Central memory CD8-positive, alpha-beta T cell (primary cell): ENCODE measurements around the gene SLC6A3.
"Not testable (repeated sequence)": the region's sequence is repeated elsewhere in the genome, so short reads cannot be mapped to it uniquely, and the experiment has no call there.

Experiments
- ATAC-seq: fragments of 150-1000 bp; cut with Tn5 transposase; replicated peaks from 2 replicates; pipeline ENCODE4 v1.10.0; 2022; ENCODE audit warnings: mild to moderate bottlenecking, moderate FRiP score, moderate number of reproducible peaks; ENCODE audit not compliant: poor library complexity, severe bottlenecking; ENCODE audit errors: extremely low read depth
- DNase-seq, 2 donors: peaks; one replicate each; pipeline ENCODE4 v3.0.0; 2021; ENCODE audit warnings: low spot score in 2 of 2
- H3K27ac Mint-ChIP-seq: one replicate; pipeline ENCODE4 v1.8.0; 2022; ENCODE audit warnings: low read depth, mild to moderate bottlenecking, moderate library complexity, mixed read lengths
- H3K27me3 Mint-ChIP-seq: one replicate; pipeline ENCODE4 v1.8.0; 2022; ENCODE audit warnings: mixed read lengths
- H3K36me3 Mint-ChIP-seq: one replicate; pipeline ENCODE4 v1.8.0; 2022; ENCODE audit warnings: mild to moderate bottlenecking, moderate library complexity, mixed read lengths; ENCODE audit not compliant: insufficient read depth
- H3K4me1 Mint-ChIP-seq: one replicate; pipeline ENCODE4 v1.8.0; 2022; ENCODE audit warnings: mixed read lengths
- H3K4me3 Mint-ChIP-seq: one replicate; pipeline ENCODE4 v1.8.0; 2022; ENCODE audit warnings: mild to moderate bottlenecking, moderate library complexity, mixed read lengths
- H3K9me3 Mint-ChIP-seq: one replicate; pipeline ENCODE4 v1.8.0; 2022; ENCODE audit warnings: mixed read lengths

The SLC6A3 gene

DNA sequence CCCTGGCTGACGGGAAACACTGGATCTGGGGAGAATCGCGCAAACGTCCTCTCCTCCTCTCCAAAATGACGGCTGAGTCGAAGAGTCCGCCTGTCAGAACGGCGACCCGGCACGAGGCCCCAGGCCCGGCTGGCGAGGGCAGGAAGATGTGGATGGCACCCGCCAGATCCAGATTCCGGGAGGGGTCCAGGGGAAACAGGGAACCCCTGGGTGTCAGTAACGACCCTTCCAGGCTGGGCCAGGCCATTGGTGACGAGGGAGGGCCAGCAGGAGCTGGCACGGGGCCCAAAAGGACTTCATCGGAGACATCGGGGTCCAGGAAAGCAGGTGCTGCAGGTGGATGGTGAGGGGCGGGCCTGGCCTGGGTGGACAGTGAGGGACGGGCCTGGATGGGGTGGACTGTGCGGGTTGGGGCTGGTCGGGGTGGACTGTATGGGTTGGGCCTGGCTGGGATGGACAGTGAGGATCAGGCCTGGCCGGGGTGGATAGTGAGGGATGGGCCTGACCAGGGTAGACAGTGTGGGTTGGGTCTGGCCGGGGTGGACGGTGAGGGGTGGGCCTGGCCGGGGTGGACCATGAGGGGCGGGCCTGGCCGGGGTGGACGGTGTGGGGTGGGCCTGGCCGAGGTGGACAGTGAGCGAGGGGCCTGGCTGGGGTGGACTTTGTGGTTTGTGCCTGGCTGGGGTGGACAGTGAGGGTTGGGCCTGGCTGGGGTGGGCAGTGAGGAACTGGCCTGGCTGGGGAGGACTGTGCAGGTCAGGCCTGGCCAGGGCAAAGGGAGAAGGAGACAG, 14.0 kb downstream of the SLC6A3 start:
- H3K36me3 Mint-ChIP-seq, result peaks cover 2% of the 10 kb centered on the region
- no peak overlapping the region for H3K27ac Mint-ChIP-seq
- no peak overlapping the region for H3K4me3 Mint-ChIP-seq
- DNase-seq (no peak), ATAC-seq (no peak)
- no peaks in the 10 kb centered on the region for H3K27me3 Mint-ChIP-seq
- H3K4me1 Mint-ChIP-seq, result no peaks in the 10 kb centered on the region
- H3K9me3 Mint-ChIP-seq, result peaks cover 28% of the 10 kb centered on the region

DNA sequence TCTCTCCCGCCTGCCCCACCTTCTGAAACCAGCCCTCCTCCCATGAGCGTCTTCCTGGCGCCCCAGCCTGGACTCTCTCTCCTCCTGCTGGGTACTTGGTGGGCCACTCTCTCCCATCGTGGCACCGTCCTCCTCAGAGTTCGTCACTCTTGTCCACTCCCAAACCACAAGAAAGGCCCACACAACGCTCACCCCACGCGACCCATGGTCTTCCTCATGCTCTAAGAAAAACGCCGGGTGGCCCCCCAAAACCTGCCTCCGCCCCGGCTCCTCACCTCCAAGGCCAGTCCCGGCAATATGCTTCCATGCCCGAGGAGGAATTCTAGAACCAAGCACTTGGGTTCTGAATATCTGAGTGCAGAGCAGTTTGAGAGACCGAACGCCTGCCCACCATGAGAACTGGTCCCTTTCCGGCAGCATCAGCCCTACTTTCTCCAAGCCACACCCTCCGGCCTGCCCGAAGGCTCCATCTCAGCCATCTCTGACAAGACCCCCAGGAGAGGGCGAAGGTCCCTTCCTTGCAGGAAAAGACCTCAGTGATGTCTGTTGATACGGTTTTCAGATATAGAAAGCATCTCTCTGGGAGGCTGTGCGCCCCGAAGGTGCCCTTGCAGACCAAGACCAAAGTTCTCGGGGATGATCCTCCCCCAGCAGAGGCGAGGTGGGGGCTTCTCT, 15.0 kb downstream of the SLC6A3 start:
- H3K9me3 Mint-ChIP-seq, result peaks cover 28% of the 10 kb centered on the region
- peaks cover 3% of the 10 kb centered on the region for H3K36me3 Mint-ChIP-seq
- DNase-seq, result no peak
- H3K4me1 Mint-ChIP-seq, result no peaks in the 10 kb centered on the region
- H3K27me3 Mint-ChIP-seq, result peaks cover under 1% of the 10 kb centered on the region
- no peak overlapping the region for H3K4me3 Mint-ChIP-seq
- no peak for ATAC-seq
- H3K27ac Mint-ChIP-seq, result no peak overlapping the region

DNA sequence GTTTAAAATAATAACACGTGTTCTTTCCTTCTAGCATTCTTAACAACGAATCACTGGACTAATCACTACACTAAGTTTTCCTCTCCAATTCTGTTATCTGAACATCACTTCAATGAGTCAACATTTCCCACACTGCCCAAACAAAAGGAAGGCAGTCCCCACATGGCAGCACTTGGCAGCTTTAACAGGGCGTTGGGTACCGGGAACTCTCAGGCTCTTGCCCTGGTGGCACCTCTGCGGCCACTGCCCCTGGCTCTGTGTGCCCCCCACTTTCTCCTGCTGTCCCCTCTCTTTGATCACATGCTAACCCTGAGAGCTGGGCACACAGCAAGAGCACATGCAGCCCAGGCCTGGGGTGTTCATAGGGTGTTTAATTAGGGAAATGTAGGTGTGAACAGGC, 15.7 kb downstream of the SLC6A3 start:
- H3K27ac Mint-ChIP-seq, result no peak overlapping the region
- no peak for DNase-seq
- H3K4me3 Mint-ChIP-seq, result no peak overlapping the region
- H3K36me3 Mint-ChIP-seq, result peaks cover 3% of the 10 kb centered on the region
- no peak for ATAC-seq
- H3K9me3 Mint-ChIP-seq, result peaks cover 28% of the 10 kb centered on the region
- H3K4me1 Mint-ChIP-seq, result no peaks in the 10 kb centered on the region
- H3K27me3 Mint-ChIP-seq, result peaks cover 8% of the 10 kb centered on the region

DNA sequence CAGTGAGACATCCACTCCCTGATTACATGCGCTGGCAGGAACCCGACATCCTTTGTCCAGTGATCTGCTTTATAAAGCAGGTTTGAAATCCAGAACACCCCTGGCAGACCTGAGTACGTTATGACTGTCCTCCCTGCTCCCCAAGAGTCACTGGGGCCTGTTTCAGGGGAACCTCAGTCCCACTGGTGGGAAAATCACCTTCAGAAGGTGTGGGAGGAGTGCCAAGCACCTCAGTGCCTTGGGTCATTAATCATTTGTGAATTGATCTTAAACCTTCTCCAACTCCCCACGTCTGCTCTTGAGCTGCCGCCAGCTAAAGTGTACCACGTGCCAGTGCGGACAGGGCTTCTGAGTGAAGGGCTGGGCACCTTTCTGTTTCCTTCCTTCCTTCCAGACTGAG, 16.2 kb downstream of the SLC6A3 start:
- Mint-ChIP-seq H3K27me3 (peaks cover 13% of the 10 kb centered on the region), H3K4me1 (no peaks in the 10 kb centered on the region)

DNA sequence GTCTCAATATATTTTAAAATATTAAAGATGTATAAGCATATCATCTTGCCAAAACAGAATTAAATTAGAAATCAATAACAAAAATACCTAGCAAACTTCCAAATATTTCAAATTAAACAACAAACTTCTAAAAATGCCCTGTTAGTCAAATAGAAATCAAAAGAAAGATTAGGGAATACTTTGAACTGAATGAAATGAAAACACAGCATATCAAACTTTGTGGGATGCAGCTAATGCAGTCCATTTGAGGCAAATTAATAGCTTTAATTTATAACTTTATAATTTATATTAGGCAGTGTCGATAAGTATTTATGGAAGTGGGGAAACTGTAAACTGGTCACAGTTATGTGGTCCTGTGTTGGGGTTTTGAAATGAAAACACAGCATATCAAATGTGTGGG, 17.1 kb downstream of the SLC6A3 start:
- ATAC-seq (no peak), DNase-seq (no peak)
- Mint-ChIP-seq H3K27ac (no peak overlapping the region), H3K9me3 (peaks cover 28% of the 10 kb centered on the region), H3K4me1 (no peaks in the 10 kb centered on the region), H3K36me3 (peaks cover 3% of the 10 kb centered on the region), H3K27me3 (peaks cover 14% of the 10 kb centered on the region), H3K4me3 (no peak overlapping the region)

More for the DNA sequence above, 16.2 kb downstream of the SLC6A3 start:
- DNase-seq (no peak), ATAC-seq (no peak)
- H3K36me3 Mint-ChIP-seq, result peaks cover 3% of the 10 kb centered on the region
- H3K27ac Mint-ChIP-seq, result no peak overlapping the region
- H3K4me3 Mint-ChIP-seq, result no peak overlapping the region
- H3K9me3 Mint-ChIP-seq, result peaks cover 28% of the 10 kb centered on the region

DNA sequence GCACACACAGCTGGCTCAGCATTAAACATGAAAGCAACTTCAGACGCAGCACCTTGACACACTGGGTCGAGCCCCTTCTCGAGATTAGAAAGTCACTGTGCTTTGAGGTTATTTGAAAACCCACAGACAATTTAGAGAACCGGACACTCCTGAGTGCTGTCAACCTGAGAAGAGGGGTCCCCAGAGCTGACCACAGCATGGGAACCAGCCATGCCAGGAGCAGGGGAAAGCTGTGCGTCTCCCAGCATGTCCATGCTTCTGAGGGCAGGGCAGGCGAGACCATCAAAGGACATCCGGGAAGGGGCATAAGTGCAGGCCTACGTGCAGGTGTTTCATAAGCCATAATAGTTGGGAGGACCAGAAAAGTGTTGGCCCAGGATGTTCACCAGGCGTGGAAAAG, 20.5 kb downstream of the SLC6A3 start:
- ATAC-seq, result no peak
- Mint-ChIP-seq H3K4me3 (no peak overlapping the region), H3K27me3 (peaks cover 14% of the 10 kb centered on the region), H3K36me3 (peaks cover 3% of the 10 kb centered on the region), H3K27ac (no peak overlapping the region), H3K9me3 (peaks cover 23% of the 10 kb centered on the region), H3K4me1 (no peaks in the 10 kb centered on the region)
- no peak for DNase-seq

DNA sequence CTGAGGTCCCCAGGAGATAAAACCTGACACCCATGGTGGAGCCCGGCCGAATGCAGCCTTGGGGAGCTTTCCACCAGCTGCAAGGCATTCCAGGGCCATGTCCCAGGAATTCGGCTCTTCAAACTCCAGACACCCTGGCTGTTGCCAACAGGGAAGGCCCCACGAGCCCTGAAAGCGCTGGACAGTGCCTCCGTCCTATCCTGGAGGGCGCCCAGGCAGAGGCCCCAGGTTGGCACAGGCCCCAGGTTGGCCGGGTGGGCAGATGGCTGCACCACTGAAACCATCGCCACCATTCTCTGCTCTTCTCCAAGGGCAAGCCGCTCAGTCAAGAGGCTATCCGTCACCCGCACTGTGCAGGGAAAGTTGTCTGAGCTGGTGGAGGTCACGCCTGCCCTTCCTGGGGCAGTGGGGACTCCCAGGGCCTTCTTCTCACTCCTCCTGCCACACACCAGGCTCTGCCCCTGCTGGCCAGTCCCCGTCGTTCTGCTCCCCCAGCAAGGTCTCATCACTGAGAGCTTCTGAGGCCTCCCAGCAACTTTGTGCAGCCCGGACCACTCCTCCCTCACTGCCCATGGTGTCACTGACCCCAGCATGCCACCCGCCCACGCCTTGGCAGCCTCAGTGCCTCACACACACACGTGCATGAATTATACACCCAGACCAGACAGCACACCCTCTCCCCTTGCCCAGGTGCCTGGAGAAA, 21.2 kb downstream of the SLC6A3 start:
- ATAC-seq, result no peak
- Mint-ChIP-seq H3K27me3 (peaks cover 14% of the 10 kb centered on the region), H3K4me1 (no peaks in the 10 kb centered on the region), H3K36me3 (peaks cover 3% of the 10 kb centered on the region), H3K4me3 (no peak overlapping the region), H3K27ac (no peak overlapping the region), H3K9me3 (peaks cover 20% of the 10 kb centered on the region)
- DNase-seq, result no peak

DNA sequence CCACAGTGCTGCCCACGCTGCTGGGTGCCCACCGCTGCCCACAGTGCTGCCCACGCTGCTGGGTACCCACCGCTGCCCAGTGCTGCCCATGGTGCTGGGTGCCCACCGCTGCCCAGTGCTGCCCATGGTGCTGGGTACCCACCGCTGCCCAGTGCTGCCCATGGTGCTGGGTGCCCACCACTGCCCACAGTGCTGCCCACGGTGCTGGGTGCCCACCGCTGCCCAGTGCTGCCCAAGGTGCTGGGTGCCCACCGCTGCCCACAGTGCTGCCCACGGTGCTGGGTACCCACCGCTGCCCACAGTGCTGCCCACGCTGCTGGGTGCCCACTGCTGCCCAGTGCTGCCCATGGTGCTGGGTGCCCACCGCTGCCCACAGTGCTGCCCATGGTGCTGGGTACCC, 22.7 kb downstream of the SLC6A3 start:
- H3K4me3 Mint-ChIP-seq, result not testable (repeated sequence)

DNA sequence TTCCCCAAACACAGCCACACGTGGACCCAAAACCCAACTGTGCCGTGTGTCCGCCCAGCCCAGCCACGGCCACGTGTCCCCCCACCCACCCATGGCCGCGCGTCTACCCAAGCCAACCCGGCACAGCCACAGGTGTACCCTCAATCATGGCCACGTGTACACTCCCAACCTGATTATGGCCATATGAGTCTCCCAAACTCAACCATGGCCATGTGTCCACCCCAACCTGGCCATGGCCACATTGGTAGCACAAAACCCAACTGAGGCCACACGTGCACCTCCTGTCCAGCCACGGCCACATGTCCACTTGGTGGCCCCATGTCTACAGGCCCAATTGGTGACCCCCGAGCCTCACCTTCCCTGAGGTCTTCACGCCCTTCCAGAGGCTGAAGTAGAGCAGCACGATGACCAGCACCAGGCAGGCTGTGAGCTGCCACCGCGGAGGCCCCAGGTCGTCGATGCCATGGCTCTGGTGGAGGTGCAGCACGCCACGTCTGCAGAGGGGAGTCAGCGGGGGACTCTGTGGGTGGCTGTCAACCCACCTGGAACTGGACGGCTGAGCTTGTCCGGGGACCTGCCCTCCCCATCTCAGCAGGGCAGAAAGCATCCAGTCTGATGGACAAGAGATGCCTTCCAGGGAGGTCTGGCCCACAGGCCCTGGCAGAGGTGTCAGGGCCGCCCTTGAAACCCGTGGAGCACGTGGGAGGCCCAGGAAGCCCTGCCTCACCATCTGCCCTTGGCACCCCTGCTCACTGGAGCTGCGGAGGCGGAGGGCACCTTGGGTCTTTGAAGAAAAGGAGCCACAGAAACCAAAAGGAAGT, 23.5 kb downstream of the SLC6A3 start:
- peaks cover 1% of the 10 kb centered on the region for H3K36me3 Mint-ChIP-seq
- ATAC-seq, result no peak
- H3K9me3 Mint-ChIP-seq, result peaks cover 11% of the 10 kb centered on the region
- no peak overlapping the region for H3K27ac Mint-ChIP-seq
- peaks cover 14% of the 10 kb centered on the region for H3K27me3 Mint-ChIP-seq
- no peaks in the 10 kb centered on the region for H3K4me1 Mint-ChIP-seq
- DNase-seq, result no peak
- no peak overlapping the region for H3K4me3 Mint-ChIP-seq

More for the DNA sequence above, 22.7 kb downstream of the SLC6A3 start:
- H3K27ac Mint-ChIP-seq, H3K4me1 Mint-ChIP-seq, H3K36me3 Mint-ChIP-seq, ATAC-seq, DNase-seq: not testable (repeated sequence)
- peaks cover 14% of the 10 kb centered on the region for H3K27me3 Mint-ChIP-seq
- peaks cover 15% of the 10 kb centered on the region for H3K9me3 Mint-ChIP-seq

DNA sequence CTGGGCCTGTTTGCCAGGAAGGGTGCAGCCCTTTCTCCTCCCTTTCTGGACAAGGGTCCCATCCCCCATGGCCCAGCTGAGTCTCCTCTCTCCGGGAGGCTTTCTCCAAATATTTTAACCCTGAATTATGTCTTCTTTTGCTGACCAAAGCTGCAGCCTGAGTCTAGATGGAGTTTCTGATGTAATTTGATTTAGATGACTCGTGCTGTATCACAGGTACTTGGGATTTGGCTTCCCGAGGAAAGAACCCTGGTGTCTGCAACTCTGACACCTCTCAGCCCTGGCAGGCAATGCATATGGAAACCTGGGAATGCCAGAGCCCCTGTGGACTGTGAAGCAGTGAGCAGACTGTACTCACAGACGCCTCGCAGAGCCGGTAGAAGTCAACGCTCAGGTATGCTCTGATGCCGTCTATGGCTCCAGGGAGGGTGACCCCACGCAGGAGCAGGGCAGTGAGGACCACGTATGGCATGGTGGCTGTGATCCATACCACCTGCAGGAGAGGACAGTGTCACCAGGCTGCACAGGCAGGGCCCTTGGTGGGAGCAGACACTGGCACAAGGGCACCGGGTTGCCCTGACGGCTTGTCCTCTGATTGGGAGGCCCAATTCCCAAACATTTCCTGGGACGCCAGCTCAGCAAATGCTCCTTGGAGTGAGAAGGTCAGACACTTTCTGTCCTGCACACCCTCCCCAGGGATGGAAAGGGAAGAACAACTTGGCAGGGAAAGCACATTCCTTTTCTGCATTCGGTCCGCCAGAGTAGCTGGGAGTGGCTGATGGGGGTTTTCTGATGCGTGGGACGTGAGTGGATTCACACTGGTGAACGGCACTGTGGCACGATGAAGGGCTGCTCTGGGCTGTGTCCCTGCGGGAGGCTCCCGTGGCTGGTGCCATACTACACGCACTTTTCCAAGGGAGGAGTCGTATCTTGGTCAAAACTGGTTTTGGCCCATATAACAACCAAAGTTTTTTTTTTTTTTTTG, 24.7 kb downstream of the SLC6A3 start:
- H3K36me3 Mint-ChIP-seq, result peaks cover 1% of the 10 kb centered on the region

DNA sequence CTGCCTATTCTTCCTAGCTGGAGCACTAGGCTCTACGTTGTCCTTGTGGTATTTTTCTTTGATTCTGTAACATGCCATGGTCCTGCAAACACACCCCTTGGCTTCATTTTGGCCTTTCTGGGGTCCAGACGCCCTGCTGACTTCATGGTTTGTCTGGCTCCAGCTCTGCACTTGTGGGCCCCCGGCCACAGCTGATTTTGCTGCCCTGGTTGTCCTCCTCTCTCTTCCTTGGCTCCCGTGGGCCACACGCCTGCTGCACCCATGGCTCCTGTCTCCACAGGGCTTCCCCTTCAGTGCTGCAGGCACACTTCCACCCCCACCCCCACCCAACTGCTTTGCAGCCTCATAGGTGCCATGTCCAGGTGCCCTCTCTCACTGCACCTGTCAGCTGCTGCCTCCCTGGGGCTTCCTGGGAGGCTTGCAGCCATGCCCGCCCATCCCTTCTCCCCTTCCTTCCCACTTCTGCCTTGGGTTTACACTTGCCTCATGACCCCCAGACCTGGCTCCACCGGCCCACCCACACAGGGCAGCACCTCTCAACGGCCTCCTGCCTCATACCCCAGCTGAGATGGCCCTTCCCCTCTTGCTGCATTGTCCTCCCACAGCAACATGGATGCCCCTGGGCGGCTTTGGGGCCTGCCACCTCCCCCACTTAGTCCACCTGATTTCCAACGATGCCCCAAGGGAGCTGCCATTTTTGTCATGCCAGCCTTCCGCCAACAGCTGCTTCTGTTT, 25.6 kb downstream of the SLC6A3 start:
- Mint-ChIP-seq H3K4me3 (no peak overlapping the region), H3K9me3 (peaks cover 6% of the 10 kb centered on the region), H3K27ac (peak overlapping the region; percentile 56), H3K27me3 (peaks cover 8% of the 10 kb centered on the region), H3K4me1 (no peaks in the 10 kb centered on the region), H3K36me3 (no peaks in the 10 kb centered on the region)
- ATAC-seq, result no peak
- DNase-seq, result no peak

More for the DNA sequence above, 24.7 kb downstream of the SLC6A3 start:
- no peak overlapping the region for H3K4me3 Mint-ChIP-seq
- H3K4me1 Mint-ChIP-seq, result no peaks in the 10 kb centered on the region
- peak overlapping the region; percentile 56 for H3K27ac Mint-ChIP-seq
- no peak for DNase-seq
- H3K9me3 Mint-ChIP-seq, result peaks cover 6% of the 10 kb centered on the region
- peaks cover 14% of the 10 kb centered on the region for H3K27me3 Mint-ChIP-seq
- no peak for ATAC-seq
